ENCODE measurements around the gene GNPAT.

Gene GNPAT

DNA sequence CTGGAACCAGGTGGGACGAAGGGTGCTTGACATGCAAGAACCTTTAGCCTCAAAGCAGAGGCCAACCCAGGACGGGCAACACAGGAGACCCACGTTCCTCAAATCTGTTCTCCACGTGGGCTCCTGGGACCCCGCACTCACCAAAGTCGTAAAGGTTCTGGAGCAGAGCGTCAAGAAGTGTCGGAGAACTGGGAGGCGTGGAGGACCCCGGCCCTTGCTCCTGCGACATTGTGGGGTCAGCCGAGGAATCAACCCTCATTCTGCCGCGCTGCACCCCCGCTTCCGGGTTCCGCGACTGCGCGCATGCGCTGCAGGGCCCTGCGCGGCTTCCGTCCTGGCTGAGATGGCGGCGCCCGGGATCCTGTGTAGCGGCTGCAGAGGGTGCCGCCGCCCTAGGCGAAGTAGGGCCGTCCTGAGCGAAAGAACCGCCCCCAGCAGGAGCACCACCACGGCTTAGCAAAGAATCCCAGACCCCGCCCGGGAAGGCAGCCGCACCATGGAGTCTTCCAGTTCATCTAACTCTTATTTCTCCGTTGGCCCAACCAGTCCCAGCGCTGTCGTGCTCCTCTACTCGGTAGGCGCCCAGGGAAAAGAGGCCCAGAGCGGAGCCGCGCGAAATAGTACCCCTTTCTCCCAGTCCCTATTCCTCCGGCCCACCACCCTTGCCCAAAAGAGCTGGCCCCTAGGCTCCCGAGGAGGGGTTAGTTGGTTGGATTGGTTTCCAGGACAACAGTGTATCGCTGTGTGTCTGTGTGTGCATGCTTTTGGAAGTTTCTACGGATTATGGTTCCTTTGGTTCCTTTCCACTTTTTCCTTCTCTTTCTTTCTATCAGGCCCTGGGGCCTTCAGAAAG, at the start of gene GNPAT (continued):
- TF ChIP-seq, protein P1, sequence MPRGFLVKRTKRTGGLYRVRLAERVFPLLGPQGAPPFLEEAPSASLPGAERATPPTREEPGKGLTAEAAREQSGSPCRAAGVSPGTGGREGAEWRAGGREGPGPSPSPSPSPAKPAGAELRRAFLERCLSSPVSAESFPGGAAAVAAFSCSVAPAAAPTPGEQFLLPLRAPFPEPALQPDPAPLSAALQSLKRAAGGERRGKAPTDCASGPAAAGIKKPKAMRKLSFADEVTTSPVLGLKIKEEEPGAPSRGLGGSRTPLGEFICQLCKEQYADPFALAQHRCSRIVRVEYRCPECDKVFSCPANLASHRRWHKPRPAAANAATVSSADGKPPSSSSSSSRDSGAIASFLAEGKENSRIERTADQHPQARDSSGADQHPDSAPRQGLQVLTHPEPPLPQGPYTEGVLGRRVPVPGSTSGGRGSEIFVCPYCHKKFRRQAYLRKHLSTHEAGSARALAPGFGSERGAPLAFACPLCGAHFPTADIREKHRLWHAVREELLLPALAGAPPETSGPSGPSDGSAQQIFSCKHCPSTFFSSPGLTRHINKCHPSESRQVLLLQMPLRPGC (tag by site-specific recombination; IDR thresholded peaks at IDR 0.05): peak; percentile 36; the same call in 1 of the 2 replicates
- peak; percentile 74 for TF ChIP-seq SP3 (tag by site-specific recombination; IDR thresholded peaks at IDR 0.05)
- TF ChIP-seq ZNF664 (tag by site-specific recombination; IDR thresholded peaks at IDR 0.05): peak; percentile 82
- no peak for TF ChIP-seq ZNF776 (tag by site-specific recombination; IDR thresholded peaks at IDR 0.05; ENCODE audit: borderline replicate concordance)
- TF ChIP-seq ZBTB20 (tag by site-specific recombination; IDR thresholded peaks at IDR 0.05): peak; percentile 99
- no peak; the same call in 1 of the 2 replicates for TF ChIP-seq WT1 (tag by site-specific recombination; IDR thresholded peaks at IDR 0.05)
- TF ChIP-seq KLF8 (tag by site-specific recombination; IDR thresholded peaks at IDR 0.05): peak; percentile 84; the same call in 1 of the 2 replicates
- TF ChIP-seq IKZF3 (tag by site-specific recombination; IDR thresholded peaks at IDR 0.05): no peak
- peak; percentile 68 for TF ChIP-seq EGR2 (tag by site-specific recombination; IDR thresholded peaks at IDR 0.05; ENCODE audit: low read depth)
- TF ChIP-seq, protein P2, sequence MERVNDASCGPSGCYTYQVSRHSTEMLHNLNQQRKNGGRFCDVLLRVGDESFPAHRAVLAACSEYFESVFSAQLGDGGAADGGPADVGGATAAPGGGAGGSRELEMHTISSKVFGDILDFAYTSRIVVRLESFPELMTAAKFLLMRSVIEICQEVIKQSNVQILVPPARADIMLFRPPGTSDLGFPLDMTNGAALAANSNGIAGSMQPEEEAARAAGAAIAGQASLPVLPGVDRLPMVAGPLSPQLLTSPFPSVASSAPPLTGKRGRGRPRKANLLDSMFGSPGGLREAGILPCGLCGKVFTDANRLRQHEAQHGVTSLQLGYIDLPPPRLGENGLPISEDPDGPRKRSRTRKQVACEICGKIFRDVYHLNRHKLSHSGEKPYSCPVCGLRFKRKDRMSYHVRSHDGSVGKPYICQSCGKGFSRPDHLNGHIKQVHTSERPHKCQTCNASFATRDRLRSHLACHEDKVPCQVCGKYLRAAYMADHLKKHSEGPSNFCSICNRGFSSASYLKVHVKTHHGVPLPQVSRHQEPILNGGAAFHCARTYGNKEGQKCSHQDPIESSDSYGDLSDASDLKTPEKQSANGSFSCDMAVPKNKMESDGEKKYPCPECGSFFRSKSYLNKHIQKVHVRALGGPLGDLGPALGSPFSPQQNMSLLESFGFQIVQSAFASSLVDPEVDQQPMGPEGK (tag by site-specific recombination; IDR thresholded peaks at IDR 0.05): peak; percentile 90
- no peak for TF ChIP-seq ZNF529 (tag by site-specific recombination; IDR thresholded peaks at IDR 0.05; ENCODE audit: insufficient replicate concordance)
- peak; percentile 39; the same call in 1 of the 2 replicates for TF ChIP-seq ZNF394 (tag by site-specific recombination; IDR thresholded peaks at IDR 0.05; ENCODE audit: borderline replicate concordance)
- peak; percentile 71; the same call in 1 of the 2 replicates for TF ChIP-seq KLF16 (tag by site-specific recombination; IDR thresholded peaks at IDR 0.05)
- TF ChIP-seq ZNF112 (tag by site-specific recombination; IDR thresholded peaks at IDR 0.05): no peak
- TF ChIP-seq ZNF610 (tag by site-specific recombination; IDR thresholded peaks at IDR 0.05; ENCODE audit: borderline replicate concordance): peak; percentile 22; the same call in 1 of the 2 replicates
- TF ChIP-seq, protein P3, sequence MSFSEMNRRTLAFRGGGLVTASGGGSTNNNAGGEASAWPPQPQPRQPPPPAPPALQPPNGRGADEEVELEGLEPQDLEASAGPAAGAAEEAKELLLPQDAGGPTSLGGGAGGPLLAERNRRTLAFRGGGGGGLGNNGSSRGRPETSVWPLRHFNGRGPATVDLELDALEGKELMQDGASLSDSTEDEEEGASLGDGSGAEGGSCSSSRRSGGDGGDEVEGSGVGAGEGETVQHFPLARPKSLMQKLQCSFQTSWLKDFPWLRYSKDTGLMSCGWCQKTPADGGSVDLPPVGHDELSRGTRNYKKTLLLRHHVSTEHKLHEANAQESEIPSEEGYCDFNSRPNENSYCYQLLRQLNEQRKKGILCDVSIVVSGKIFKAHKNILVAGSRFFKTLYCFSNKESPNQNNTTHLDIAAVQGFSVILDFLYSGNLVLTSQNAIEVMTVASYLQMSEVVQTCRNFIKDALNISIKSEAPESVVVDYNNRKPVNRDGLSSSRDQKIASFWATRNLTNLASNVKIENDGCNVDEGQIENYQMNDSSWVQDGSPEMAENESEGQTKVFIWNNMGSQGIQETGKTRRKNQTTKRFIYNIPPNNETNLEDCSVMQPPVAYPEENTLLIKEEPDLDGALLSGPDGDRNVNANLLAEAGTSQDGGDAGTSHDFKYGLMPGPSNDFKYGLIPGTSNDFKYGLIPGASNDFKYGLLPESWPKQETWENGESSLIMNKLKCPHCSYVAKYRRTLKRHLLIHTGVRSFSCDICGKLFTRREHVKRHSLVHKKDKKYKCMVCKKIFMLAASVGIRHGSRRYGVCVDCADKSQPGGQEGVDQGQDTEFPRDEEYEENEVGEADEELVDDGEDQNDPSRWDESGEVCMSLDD (tag by site-specific recombination; IDR thresholded peaks at IDR 0.05): peak; percentile 87
- TF ChIP-seq, protein P4, sequence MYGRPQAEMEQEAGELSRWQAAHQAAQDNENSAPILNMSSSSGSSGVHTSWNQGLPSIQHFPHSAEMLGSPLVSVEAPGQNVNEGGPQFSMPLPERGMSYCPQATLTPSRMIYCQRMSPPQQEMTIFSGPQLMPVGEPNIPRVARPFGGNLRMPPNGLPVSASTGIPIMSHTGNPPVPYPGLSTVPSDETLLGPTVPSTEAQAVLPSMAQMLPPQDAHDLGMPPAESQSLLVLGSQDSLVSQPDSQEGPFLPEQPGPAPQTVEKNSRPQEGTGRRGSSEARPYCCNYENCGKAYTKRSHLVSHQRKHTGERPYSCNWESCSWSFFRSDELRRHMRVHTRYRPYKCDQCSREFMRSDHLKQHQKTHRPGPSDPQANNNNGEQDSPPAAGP (tag by site-specific recombination; IDR thresholded peaks at IDR 0.05): peak; percentile 60
- TF ChIP-seq ZEB2 (tag by site-specific recombination; IDR thresholded peaks at IDR 0.05): peak; percentile 45
- peak; percentile 95 for TF ChIP-seq ZNF501 (tag by site-specific recombination; IDR thresholded peaks at IDR 0.05)
- no peak for TF ChIP-seq ZNF239 (tag by site-specific recombination; IDR thresholded peaks at IDR 0.05)
- TF ChIP-seq MYNN (tag by site-specific recombination; IDR thresholded peaks at IDR 0.05; ENCODE audit: borderline replicate concordance): peak; percentile 56; the same call in 1 of the 2 replicates
- TF ChIP-seq, protein P5, sequence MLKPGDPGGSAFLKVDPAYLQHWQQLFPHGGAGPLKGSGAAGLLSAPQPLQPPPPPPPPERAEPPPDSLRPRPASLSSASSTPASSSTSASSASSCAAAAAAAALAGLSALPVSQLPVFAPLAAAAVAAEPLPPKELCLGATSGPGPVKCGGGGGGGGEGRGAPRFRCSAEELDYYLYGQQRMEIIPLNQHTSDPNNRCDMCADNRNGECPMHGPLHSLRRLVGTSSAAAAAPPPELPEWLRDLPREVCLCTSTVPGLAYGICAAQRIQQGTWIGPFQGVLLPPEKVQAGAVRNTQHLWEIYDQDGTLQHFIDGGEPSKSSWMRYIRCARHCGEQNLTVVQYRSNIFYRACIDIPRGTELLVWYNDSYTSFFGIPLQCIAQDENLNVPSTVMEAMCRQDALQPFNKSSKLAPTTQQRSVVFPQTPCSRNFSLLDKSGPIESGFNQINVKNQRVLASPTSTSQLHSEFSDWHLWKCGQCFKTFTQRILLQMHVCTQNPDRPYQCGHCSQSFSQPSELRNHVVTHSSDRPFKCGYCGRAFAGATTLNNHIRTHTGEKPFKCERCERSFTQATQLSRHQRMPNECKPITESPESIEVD (tag by site-specific recombination; IDR thresholded peaks at IDR 0.05): 0 out of 2 replicates have a peak, but pooled peaks have one; percentile 9
- TF ChIP-seq, protein P6, sequence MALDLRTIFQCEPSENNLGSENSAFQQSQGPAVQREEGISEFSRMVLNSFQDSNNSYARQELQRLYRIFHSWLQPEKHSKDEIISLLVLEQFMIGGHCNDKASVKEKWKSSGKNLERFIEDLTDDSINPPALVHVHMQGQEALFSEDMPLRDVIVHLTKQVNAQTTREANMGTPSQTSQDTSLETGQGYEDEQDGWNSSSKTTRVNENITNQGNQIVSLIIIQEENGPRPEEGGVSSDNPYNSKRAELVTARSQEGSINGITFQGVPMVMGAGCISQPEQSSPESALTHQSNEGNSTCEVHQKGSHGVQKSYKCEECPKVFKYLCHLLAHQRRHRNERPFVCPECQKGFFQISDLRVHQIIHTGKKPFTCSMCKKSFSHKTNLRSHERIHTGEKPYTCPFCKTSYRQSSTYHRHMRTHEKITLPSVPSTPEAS (tag by site-specific recombination; IDR thresholded peaks at IDR 0.05): peak; percentile 57; the same call in 1 of the 2 replicates
- no peak for TF ChIP-seq ZNF837 (tag by site-specific recombination; IDR thresholded peaks at IDR 0.05)
- no peak for TF ChIP-seq ZNF626 (tag by site-specific recombination; IDR thresholded peaks at IDR 0.05)
- 0 out of 2 replicates have a peak, but pooled peaks have one; percentile 25 for TF ChIP-seq SCRT1 (tag by site-specific recombination; IDR thresholded peaks at IDR 0.05; ENCODE audit: borderline replicate concordance)
- TF ChIP-seq ZNF843 (tag by site-specific recombination; IDR thresholded peaks at IDR 0.05): peak; percentile 59; the same call in 1 of the 2 replicates
- TF ChIP-seq SP2 (tag by site-specific recombination; IDR thresholded peaks at IDR 0.05): peak; percentile 83
- TF ChIP-seq ZSCAN23 (tag by site-specific recombination; IDR thresholded peaks at IDR 0.05): peak; percentile 67; the same call in 1 of the 2 replicates

Data from HEK293 (cell line).